HepG2 (cell line): ENCODE results near the gene FGFR3. TPM values are rescaled to one million over a fixed set of nuclear protein-coding genes. Genes with fewer than 3 reads are reported as not detected.

ENCODE experiments used
- CSRNP2 ChIP-seq: sonication (generic); formaldehyde crosslinking; conservative IDR thresholded peaks from 2 replicates; pipeline ENCODE4 v1.8.0; 2022; ENCODE audit warnings: low read depth, missing genetic modification reagents
- FOXA3 ChIP-seq: IDR thresholded peaks from 2 replicates; pipeline ENCODE4 v1.6.1; 2016; ENCODE audit warnings: missing genetic modification reagents, missing compliant biosample characterization
- MAFG ChIP-seq: sonication (generic); formaldehyde crosslinking; IDR thresholded peaks from 2 replicates; pipeline ENCODE4 v1.5.1; 2020; ENCODE audit warnings: mild to moderate bottlenecking, missing genetic modification reagents
- MLX ChIP-seq: IDR thresholded peaks from 2 replicates; pipeline ENCODE4 v1.6.1; 2016
- RERE ChIP-seq: IDR thresholded peaks from 2 replicates; pipeline ENCODE4 v1.6.1; 2016; ENCODE audit warnings: low read depth, missing genetic modification reagents, missing compliant biosample characterization
- SP1 ChIP-seq, 2 experiments: fragments of 450-650 bp in 1 of 2; sonication (generic) in 1 of 2; formaldehyde crosslinking in 1 of 2; IDR thresholded peaks; 2 replicates each; pipeline versions ENCODE4 v1.4.0 to v1.6.1; 2016 to 2020; ENCODE audit warnings: missing genetic modification reagents in 1 of 2
- ZBTB43 ChIP-seq: sonication (generic); formaldehyde crosslinking; conservative IDR thresholded peaks from 2 replicates; pipeline ENCODE4 v1.4.0; 2020; ENCODE audit warnings: missing genetic modification reagents
- ZBTB46 ChIP-seq: sonication (generic); formaldehyde crosslinking; IDR thresholded peaks from 2 replicates; pipeline ENCODE4 v1.4.0; 2020; ENCODE audit warnings: mild to moderate bottlenecking, missing genetic modification reagents, borderline replicate concordance
- ZMAT3 ChIP-seq: sonication (generic); formaldehyde crosslinking; conservative IDR thresholded peaks from 2 replicates; pipeline ENCODE4 v1.7.0; 2021; ENCODE audit warnings: missing genetic modification reagents
- ZNF207 ChIP-seq: fragments of 450-650 bp; IDR thresholded peaks from 2 replicates; pipeline ENCODE4 v1.6.1; 2016; ENCODE audit warnings: antibody characterized with exemption, borderline replicate concordance
- ZNF335 ChIP-seq: sonication (generic); formaldehyde crosslinking; IDR thresholded peaks from 2 replicates; pipeline ENCODE4 v1.4.0; 2020; ENCODE audit warnings: missing genetic modification reagents
- ZNF530 ChIP-seq: sonication (generic); formaldehyde crosslinking; IDR thresholded peaks from 2 replicates; pipeline ENCODE4 v1.5.0; 2020; ENCODE audit warnings: low read depth, mild to moderate bottlenecking, missing genetic modification reagents
- ZNF543 ChIP-seq: sonication (generic); formaldehyde crosslinking; IDR thresholded peaks from 2 replicates; pipeline ENCODE4 v1.4.0; 2020; ENCODE audit warnings: mild to moderate bottlenecking, missing genetic modification reagents
- ZNF569 ChIP-seq: sonication (generic); formaldehyde crosslinking; IDR thresholded peaks from 2 replicates; pipeline ENCODE4 v1.5.0; 2020; ENCODE audit warnings: mild to moderate bottlenecking, missing genetic modification reagents, moderate library complexity, borderline replicate concordance
- ZNF607 ChIP-seq: sonication (generic); formaldehyde crosslinking; IDR thresholded peaks from 2 replicates; pipeline ENCODE4 v1.5.1; 2020; ENCODE audit warnings: missing genetic modification reagents, mild to moderate bottlenecking, borderline replicate concordance
- polyA plus RNA-seq, 8 experiments: library from polyadenylated mRNA; depleted of rRNA in 3 of 8; stranded (reverse) in 7 of 8; unstranded in 1 of 8; fragments of >200 nt; fragmentation: Illumina TruSeq in 4 of 8; extraction: Trizol in 4 of 8; gene quantifications; 2 replicates each; pipeline versions ENCODE4 v1.2.1 to v1.2.3, GENCODE V29; 2011 to 2016; ENCODE audit warnings: low read depth in 4 of 8, missing spikeins in 1 of 8, mixed read lengths in 1 of 8; ENCODE audit not compliant: insufficient read depth in 1 of 8
- total RNA-seq, 5 experiments: library from RNA; depleted of rRNA; stranded (reverse); fragments of >200 nt; fragmentation: Illumina TruSeq; extraction: Trizol; gene quantifications; 2 replicates each; pipeline ENCODE4 v1.2.3, GENCODE V29; 2016; ENCODE audit warnings: low read depth in 1 of 5
- TF ChIP-seq, protein P1 (sequence below): sonication (generic); formaldehyde crosslinking; conservative IDR thresholded peaks from 2 replicates; pipeline ENCODE4 v1.8.0; 2022; ENCODE audit warnings: missing genetic modification reagents

Gene FGFR3
- total and polyA plus RNA-seq, 2 of the 13 experiments (the other 11 are each of a cell fraction or from before 2014, with no cell fraction given), result 103 to 109 TPM

DNA sequence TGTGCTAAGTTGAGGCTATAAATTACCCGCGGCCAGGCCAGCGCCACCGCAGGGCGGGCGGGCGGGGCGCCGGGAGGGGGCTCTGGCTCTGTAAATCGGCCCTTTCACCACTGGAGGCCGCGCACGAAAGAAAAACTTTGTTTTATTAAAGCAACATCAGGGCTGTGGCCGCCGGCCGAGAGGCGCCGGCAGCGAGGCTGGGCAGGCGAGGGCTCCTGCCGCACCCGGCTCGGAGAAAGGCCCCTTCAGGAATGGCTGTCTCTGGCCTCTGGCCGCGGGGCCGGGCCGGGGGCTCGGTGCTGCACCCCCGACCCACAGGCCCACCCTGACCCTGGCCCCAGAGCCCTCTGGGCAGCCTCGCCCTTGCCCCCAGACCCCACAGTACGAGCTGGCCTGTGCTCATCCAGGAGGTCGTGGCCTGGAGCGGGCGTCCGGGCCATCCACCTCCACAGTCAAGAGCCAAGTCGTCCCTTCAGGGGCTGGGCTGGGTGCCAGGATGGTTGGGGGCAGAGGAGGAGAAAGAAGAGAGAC is 29.5 kb upstream of the FGFR3 start (continued):
- TF ChIP-seq CSRNP2 (CRISPR knock-in tag), result no peak
- no peak for TF ChIP-seq RERE (CRISPR knock-in tag)
- no peak for TF ChIP-seq ZNF207
- no peak for TF ChIP-seq SP1 (IDR thresholded peaks at IDR 0.05)
- no peak for TF ChIP-seq SP1 (CRISPR knock-in tag; IDR thresholded peaks at IDR 0.05)
- TF ChIP-seq, protein P1, sequence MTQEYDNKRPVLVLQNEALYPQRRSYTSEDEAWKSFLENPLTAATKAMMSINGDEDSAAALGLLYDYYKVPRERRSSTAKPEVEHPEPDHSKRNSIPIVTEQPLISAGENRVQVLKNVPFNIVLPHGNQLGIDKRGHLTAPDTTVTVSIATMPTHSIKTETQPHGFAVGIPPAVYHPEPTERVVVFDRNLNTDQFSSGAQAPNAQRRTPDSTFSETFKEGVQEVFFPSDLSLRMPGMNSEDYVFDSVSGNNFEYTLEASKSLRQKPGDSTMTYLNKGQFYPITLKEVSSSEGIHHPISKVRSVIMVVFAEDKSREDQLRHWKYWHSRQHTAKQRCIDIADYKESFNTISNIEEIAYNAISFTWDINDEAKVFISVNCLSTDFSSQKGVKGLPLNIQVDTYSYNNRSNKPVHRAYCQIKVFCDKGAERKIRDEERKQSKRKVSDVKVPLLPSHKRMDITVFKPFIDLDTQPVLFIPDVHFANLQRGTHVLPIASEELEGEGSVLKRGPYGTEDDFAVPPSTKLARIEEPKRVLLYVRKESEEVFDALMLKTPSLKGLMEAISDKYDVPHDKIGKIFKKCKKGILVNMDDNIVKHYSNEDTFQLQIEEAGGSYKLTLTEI, result no peak
- TF ChIP-seq ZBTB46 (CRISPR knock-in tag), result no peak
- no peak for TF ChIP-seq FOXA3 (CRISPR knock-in tag)
- TF ChIP-seq ZNF543 (CRISPR knock-in tag), result no peak
- no peak for TF ChIP-seq ZNF607 (CRISPR knock-in tag)
- no peak for TF ChIP-seq ZNF530
- TF ChIP-seq ZNF335, result 0 out of 2 replicates have a peak, but pooled peaks have one; percentile 16
- TF ChIP-seq MLX (CRISPR knock-in tag), result no peak
- no peak for TF ChIP-seq MAFG (CRISPR knock-in tag)
- TF ChIP-seq ZBTB43 (CRISPR knock-in tag), result no peak
- TF ChIP-seq ZNF569 (CRISPR knock-in tag), result no peak
- no peak for TF ChIP-seq ZMAT3 (CRISPR knock-in tag)
